ENCODE data around the gene EXD3. TPM values are rescaled to one million over a fixed set of nuclear protein-coding genes. Genes with fewer than 3 reads are reported as not detected.
"Not testable (repeated sequence)": the region's sequence is repeated elsewhere in the genome, so short reads cannot be mapped to it uniquely, and the experiment has no call there.

Gene EXD3
- polyA plus RNA-seq, 1 of the 3 experiments (the other 2 are of a cell fraction), result 11.5 TPM

- POLR2A ChIA-PET, result no interaction called here
Measured at GRCh38 chr9:137341227-137341626, 81.7 kb downstream of the EXD3 start.

GRCh38 chr9:137339908-137340462, 83.0 kb downstream of the EXD3 start:
- H3K27me3 ChIP-seq (ENCODE audit: insufficient read depth); H3K79me2 ChIP-seq (ENCODE audit: insufficient read depth); DNase-seq; H2AFZ ChIP-seq (ENCODE audit: low read depth); CTCF ChIA-PET; H3K36me3 ChIP-seq (replicated peaks in 1 of 2; ENCODE audit: control insufficient read depth in 1 of 2, insufficient read depth in 2 of 2, low read length in 1 of 2); H3K9me2 ChIP-seq; H3K9me3 ChIP-seq; H3K4me2 ChIP-seq; H4K20me1 ChIP-seq (ENCODE audit: insufficient read depth); H3K27ac ChIP-seq (ENCODE audit: low read depth in 2 of 2, low read length in 1 of 2); H3K4me3 ChIP-seq (ENCODE audit: low read depth in 2 of 2, low read length in 1 of 2); H3F3A ChIP-seq (replicated peaks; ENCODE audit: insufficient read depth); H3K9ac ChIP-seq; POLR2A ChIA-PET: not testable (repeated sequence)
- peaks cover 0 to 11% of the 10 kb centered on the region in 2 experiments; a peak in 1 of 4 replicates for H3K4me1 ChIP-seq (ENCODE audit: control insufficient read depth in 1 of 2, insufficient read depth in 2 of 2, low read depth in 1 of 2, low read length in 1 of 2)
- 71% methylated on average over 12 of the region's 12 CpGs for WGBS (ENCODE audit: low lambda C conversion rate)

More at GRCh38 chr9:137341227-137341626, 81.7 kb downstream of the EXD3 start:
- Histone ChIP-seq H3K4me2 (no peak overlapping the region), H3F3A (replicated peaks; ENCODE audit: insufficient read depth) (peaks cover 3% of the 10 kb centered on the region), H3K4me1 (ENCODE audit: control insufficient read depth in 1 of 2, insufficient read depth in 2 of 2, low read depth in 1 of 2, low read length in 1 of 2) (peaks cover 0 to 11% of the 10 kb centered on the region in 2 experiments; a peak in 1 of 4 replicates), H4K20me1 (ENCODE audit: insufficient read depth) (no peaks in the 10 kb centered on the region), H3K27me3 (ENCODE audit: insufficient read depth) (no peaks in the 10 kb centered on the region), H3K36me3 (replicated peaks in 1 of 2; ENCODE audit: control insufficient read depth in 1 of 2, insufficient read depth in 2 of 2, low read length in 1 of 2) (no peaks in the 10 kb centered on the region), H3K9me2 (no peaks in the 10 kb centered on the region), H3K4me3 (ENCODE audit: low read depth in 2 of 2, low read length in 1 of 2) (no peak overlapping the region), H3K9ac (no peak overlapping the region), H3K79me2 (ENCODE audit: insufficient read depth) (no peaks in the 10 kb centered on the region), H2AFZ (ENCODE audit: low read depth) (no peak overlapping the region), H3K27ac (ENCODE audit: low read depth in 2 of 2, low read length in 1 of 2) (no peak overlapping the region), H3K9me3 (peaks cover 7% of the 10 kb centered on the region; the same call in 1 of the 2 replicates)
- CTCF ChIA-PET, result no interaction called here
- no CpG with 5 or more reads among the region's 6 CpGs for WGBS (ENCODE audit: low lambda C conversion rate)
- no peak for TF ChIP-seq SMC3 (IDR thresholded peaks at IDR 0.05; ENCODE audit: low read depth, low read length)
- no peak for DNase-seq

DNA sequence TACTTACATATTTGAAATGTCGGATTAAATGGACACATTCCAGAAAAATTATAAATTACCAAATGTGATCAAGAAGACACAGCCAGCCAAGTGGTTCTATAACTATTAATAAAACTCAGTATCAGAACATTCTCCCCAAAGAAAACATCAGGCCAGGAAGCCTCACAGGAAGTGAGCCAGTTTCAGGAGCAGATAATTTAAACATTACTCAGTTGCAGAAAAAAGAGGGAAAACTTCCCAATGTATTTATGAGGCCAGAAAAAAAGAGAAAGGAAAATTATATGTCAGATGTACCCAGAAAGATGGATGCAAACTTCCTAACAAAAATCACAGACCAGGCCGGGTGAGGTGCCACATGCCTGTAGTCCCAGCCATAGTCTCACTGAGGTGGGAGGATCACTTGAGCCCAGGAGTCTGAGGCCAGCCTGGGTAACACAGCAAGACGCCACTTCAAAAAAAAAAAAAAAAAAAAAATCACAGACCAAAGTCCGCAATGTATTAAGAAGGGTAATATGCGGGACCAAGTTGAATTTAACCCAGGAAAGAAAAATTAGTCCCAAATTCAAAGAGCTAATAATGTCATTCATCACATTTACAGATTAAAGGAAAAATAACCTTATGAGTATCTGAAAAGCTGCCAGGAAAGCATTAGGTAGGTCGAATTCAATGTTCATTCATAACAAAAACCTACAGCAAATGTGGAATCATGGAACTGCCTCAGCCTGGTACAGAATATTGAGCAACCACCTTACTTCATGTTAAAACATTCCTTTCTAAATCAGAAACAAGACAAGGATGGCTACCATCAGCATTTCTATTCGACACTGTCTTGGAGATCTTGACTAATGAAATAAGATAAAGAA, 83.7 kb downstream of the EXD3 start:
- Histone ChIP-seq H2AFZ (ENCODE audit: low read depth) (no peak overlapping the region), H3K9me2 (no peaks in the 10 kb centered on the region), H3K36me3 (replicated peaks in 1 of 2; ENCODE audit: control insufficient read depth in 1 of 2, insufficient read depth in 2 of 2, low read length in 1 of 2) (no peaks in the 10 kb centered on the region), H3F3A (replicated peaks; ENCODE audit: insufficient read depth) (peaks cover 3% of the 10 kb centered on the region), H3K79me2 (ENCODE audit: insufficient read depth) (no peaks in the 10 kb centered on the region), H3K9ac (no peak overlapping the region), H3K4me3 (ENCODE audit: low read depth in 2 of 2, low read length in 1 of 2) (no peak overlapping the region), H3K27ac (ENCODE audit: low read depth in 2 of 2, low read length in 1 of 2) (no peak overlapping the region), H3K9me3 (peaks cover 7% of the 10 kb centered on the region; the same call in 1 of the 2 replicates), H3K4me1 (ENCODE audit: control insufficient read depth in 1 of 2, insufficient read depth in 2 of 2, low read depth in 1 of 2, low read length in 1 of 2) (peaks cover 0 to 11% of the 10 kb centered on the region in 2 experiments; a peak in 1 of 4 replicates), H3K4me2 (peak overlapping the region; percentile 28; the same call in 1 of the 2 replicates), H3K27me3 (ENCODE audit: insufficient read depth) (no peaks in the 10 kb centered on the region), H4K20me1 (ENCODE audit: insufficient read depth) (no peaks in the 10 kb centered on the region)
- no peak for TF ChIP-seq POLR2AphosphoS5 (IDR thresholded peaks at IDR 0.05; ENCODE audit: low read depth, low read length)
- no peak for TF ChIP-seq JUND (IDR thresholded peaks at IDR 0.05)
- TF ChIP-seq MEF2A (IDR thresholded peaks at IDR 0.05; ENCODE audit: borderline replicate concordance, low read depth), result no peak
- no peak for TF ChIP-seq USF1 (IDR thresholded peaks at IDR 0.05; ENCODE audit: borderline replicate concordance, low read depth)
- no peak for TF ChIP-seq TAF1 (IDR thresholded peaks at IDR 0.05; ENCODE audit: borderline replicate concordance, low read depth, low read length)
- no peak for TF ChIP-seq EZH2phosphoT487 (IDR thresholded peaks at IDR 0.05; ENCODE audit: borderline replicate concordance, low read depth)
- TF ChIP-seq FOXJ3 (CRISPR knock-in tag; IDR thresholded peaks at IDR 0.05), result no peak
- TF ChIP-seq RXRA (IDR thresholded peaks at IDR 0.05; ENCODE audit: borderline replicate concordance, low read depth), result no peak
- TF ChIP-seq RAD21 (IDR thresholded peaks at IDR 0.05; ENCODE audit: low read length), result no peak
- no peak for TF ChIP-seq GATA2 (CRISPR knock-in tag; IDR thresholded peaks at IDR 0.05)
- TF ChIP-seq NRF1 (IDR thresholded peaks at IDR 0.05; ENCODE audit: low read depth, low read length), result no peak
- no peak for TF ChIP-seq EP300 (IDR thresholded peaks at IDR 0.05; ENCODE audit: borderline replicate concordance in 1 of 2, low read depth in 1 of 2, low read length in 1 of 2)
- no peak for TF ChIP-seq ELF1 (IDR thresholded peaks at IDR 0.05)
- POLR2A ChIA-PET, result no interaction called here
- 57% methylated on average over 7 of the region's 7 CpGs for WGBS (ENCODE audit: low lambda C conversion rate)
- CTCF ChIA-PET, result no interaction called here
- DNase-seq, result no peak

Data from SK-N-SH (cell line).